GM12878 (cell line): Measurements from ENCODE around the gene FLVCR1. TPM values are rescaled to one million over a fixed set of nuclear protein-coding genes. Genes with fewer than 3 reads are reported as not detected.

Experiments used
- ATAC-seq: fragments of 200-7000 bp; cut with Tn5 transposase; 3 replicates; pipeline ENCODE4 v1.9.1; 2020; ENCODE audit warnings: mild to moderate bottlenecking, moderate library complexity
- BruUV-seq: library from RNA; stranded (reverse); fragments of 400-500 nt; replicated peaks from 2 replicates; lab custom pipeline; 2021; lab: Mats Ljungman, UMichigan
- CTCF ChIA-PET: fragments of 300-600 bp; sonication (Branson Sonifier 250); formaldehyde crosslinking; extraction: SDS; loops from one replicate; lab custom pipeline; 2021; ENCODE audit warnings: inconsistent platforms; lab: Yijun Ruan, JAX
- POLR2A ChIA-PET: fragments of 350-600 bp; formaldehyde crosslinking; extraction: SDS; loops from one replicate; lab custom pipeline; 2021; ENCODE audit warnings: inconsistent platforms; lab: Charles Lee
- RAD21 ChIA-PET: fragments of 300-600 bp; sonication (Branson Sonifier 250); formaldehyde crosslinking; loops from one replicate; lab custom pipeline; 2023; ENCODE audit warnings: antibody characterized with exemption; ENCODE audit not compliant: unreplicated experiment; lab: Charles Lee
- SMC1A ChIA-PET: fragments of 300-600 bp; sonication (Branson Sonifier 250); formaldehyde crosslinking; loops from one replicate; lab custom pipeline; 2023; ENCODE audit not compliant: unreplicated experiment, uncharacterized antibody; lab: Charles Lee
- DNase-seq: peaks from one replicate; pipeline ENCODE4 v3.0.0-alpha.2; 2011; ENCODE audit warnings: low read depth, low spot score
- FAIRE-seq: peaks from 3 replicates; lab custom pipeline; 2011; peaks lifted over from hg19 to GRCh38; lab: Jason Lieb, UNC
- H2AFZ ChIP-seq: 2 replicates; pipeline ENCODE4 v1.6.0; 2011; ENCODE audit warnings: low read depth, low read length, control low read depth; ENCODE audit not compliant: control insufficient read depth
- H3K27ac ChIP-seq: 2 replicates; pipeline ENCODE4 v1.5.1; 2011; ENCODE audit warnings: control low read depth; ENCODE audit not compliant: control insufficient read depth, insufficient read depth
- H3K27me3 ChIP-seq, 2 experiments: replicated peaks in 1 of 2; 2 replicates each; pipeline versions ENCODE4 v1.6.0 to v1.6.1; 2011; ENCODE audit warnings: low read length in 1 of 2; ENCODE audit not compliant: control insufficient read depth in 2 of 2, insufficient read depth in 2 of 2
- H3K36me3 ChIP-seq, 2 experiments: 2 replicates each; pipeline ENCODE4 v1.5.1; 2011; ENCODE audit warnings: low read length in 1 of 2; ENCODE audit not compliant: control insufficient read depth in 2 of 2, insufficient read depth in 2 of 2
- H3K4me1 ChIP-seq: 2 replicates; pipeline ENCODE4 v1.6.1; 2011; ENCODE audit warnings: mild to moderate bottlenecking, low read length, moderate library complexity, mixed read lengths; ENCODE audit not compliant: control insufficient read depth, insufficient read depth
- H3K4me2 ChIP-seq: 2 replicates; pipeline ENCODE4 v1.6.0; 2011; ENCODE audit warnings: control low read depth; ENCODE audit not compliant: control insufficient read depth, insufficient read depth
- H3K4me3 ChIP-seq: fragments of 200-600 bp; sonication (generic); 2 replicates; pipeline ENCODE4 v1.5.1; 2016
- H3K79me2 ChIP-seq: 2 replicates; pipeline ENCODE4 v1.6.0; 2011; ENCODE audit warnings: low read length; ENCODE audit not compliant: control insufficient read depth, insufficient read depth
- H3K9ac ChIP-seq: 2 replicates; pipeline ENCODE4 v1.8.0; 2011; ENCODE audit warnings: low read length, control low read depth, mixed read lengths; ENCODE audit not compliant: control insufficient read depth, insufficient read depth
- H3K9me3 ChIP-seq: replicated peaks from 3 replicates; pipeline ENCODE4 v1.5.1; 2011; ENCODE audit warnings: mild to moderate bottlenecking, low read length; ENCODE audit not compliant: control insufficient read depth, insufficient read depth
- H4K20me1 ChIP-seq: 2 replicates; pipeline ENCODE4 v1.6.0; 2011; ENCODE audit not compliant: control insufficient read depth, insufficient read depth
- ETV6 ChIP-seq, 2 experiments: fragments of 450-650 bp in 1 of 2; IDR thresholded peaks in 1 of 2; conservative IDR thresholded peaks in 1 of 2; 2 replicates each; pipeline ENCODE4 v1.6.1; 2014; ENCODE audit warnings: antibody characterized with exemption in 1 of 2, borderline replicate concordance in 1 of 2, low read depth in 1 of 2, mild to moderate bottlenecking in 1 of 2, moderate library complexity in 1 of 2
- NFYB ChIP-seq: IDR thresholded peaks from 2 replicates; pipeline ENCODE4 v1.6.1; 2011; ENCODE audit warnings: low read depth, mild to moderate bottlenecking, low read length, improper control_type of control experiment, moderate library complexity; ENCODE audit not compliant: insufficient read depth
- NR2C2 ChIP-seq: IDR thresholded peaks from 2 replicates; pipeline ENCODE4 v1.6.1; 2011; ENCODE audit warnings: borderline replicate concordance, low read depth; ENCODE audit not compliant: control insufficient read depth, insufficient read length
- POLR2AphosphoS2 ChIP-seq: IDR thresholded peaks from 2 replicates; pipeline ENCODE4 v1.6.1; 2011; ENCODE audit warnings: low read depth, mild to moderate bottlenecking, low read length, improper control_type of control experiment, moderate library complexity
- SREBF1 ChIP-seq: IDR thresholded peaks from 2 replicates; pipeline ENCODE4 v1.6.1; 2012; ENCODE audit warnings: mild to moderate bottlenecking, low read length
- ZNF207 ChIP-seq: fragments of 450-650 bp; IDR thresholded peaks from 2 replicates; pipeline ENCODE4 v1.6.1; 2014; ENCODE audit warnings: antibody characterized with exemption, mild to moderate bottlenecking, borderline replicate concordance
- WGBS: methylation state at CpG from one replicate; pipeline ENCODE4 v1.1.6; 2016; ENCODE audit warnings: low lambda C conversion rate; ENCODE audit not compliant: insufficient replicate concordance, insufficient coverage; ENCODE audit errors: missing lambda C conversion rate; 5-methylcytosine and 5-hydroxymethylcytosine counted together
- in situ Hi-C: fragments of 300-500 bp; cut with MboI; formaldehyde crosslinking; loops from 9 replicates; pipeline ENCODE4 v1.14.3; 2018; ENCODE audit warnings: mixed read lengths
- intact Hi-C: fragments of 100-400 bp; cut with micrococcal nuclease; formaldehyde crosslinking; loops from one replicate; pipeline ENCODE4 v1.14.2; 2022; ENCODE audit not compliant: unreplicated experiment
- polyA plus RNA-seq, 11 experiments: library from polyadenylated mRNA; depleted of rRNA in 4 of 11; unstranded in 6 of 11; stranded (reverse) in 5 of 11; fragments of >200 nt; fragmentation: Nextera tagmentation in 4 of 11; fragmentation: Illumina TruSeq in 1 of 11; extraction: Ambion mirVana in 4 of 11; extraction: Trizol in 1 of 11; gene quantifications; 1 replicate in 1 of 11; 2 replicates in 10 of 11; pipeline versions ENCODE4 v1.2.1 to v1.2.3, GENCODE V29; 2011 to 2016; ENCODE audit warnings: inconsistent platforms in 2 of 11, missing spikeins in 2 of 11, low read depth in 1 of 11
- total RNA-seq, 4 experiments: library from RNA; depleted of rRNA in 3 of 4; stranded (reverse); fragments of >200 nt in 3 of 4; fragmentation: Illumina TruSeq in 1 of 4; extraction: Trizol in 1 of 4; gene quantifications; 2 replicates each; pipeline versions ENCODE4 v1.2.1 to v1.2.3, GENCODE V29; 2013 to 2021
- TF ChIP-seq, protein P1 (sequence below): IDR thresholded peaks from 2 replicates; pipeline ENCODE4 v1.6.1; 2012; ENCODE audit warnings: mild to moderate bottlenecking, low read depth, low read length
- TF ChIP-seq, protein P2 (sequence below): fragments of 450-650 bp; IDR thresholded peaks from 2 replicates; pipeline ENCODE4 v1.6.1; 2017; ENCODE audit warnings: antibody characterized with exemption, mild to moderate bottlenecking, moderate library complexity
- TF ChIP-seq, protein P3 (sequence below): IDR thresholded peaks from 2 replicates; pipeline ENCODE4 v1.6.1; 2011; ENCODE audit warnings: borderline replicate concordance, low read depth, mild to moderate bottlenecking, moderate library complexity, mixed read lengths, low read length; ENCODE audit not compliant: insufficient read depth; ENCODE audit errors: extremely low read length
- TF ChIP-seq, protein P4 (sequence below): fragments of 450-650 bp; formaldehyde crosslinking; IDR thresholded peaks from 2 replicates; pipeline ENCODE4 v1.4.0; 2020; ENCODE audit warnings: mild to moderate bottlenecking, moderate library complexity

The FLVCR1 gene
- total and polyA plus RNA-seq, 10 of the 15 experiments (the other 5 are each of a cell fraction or from before 2014, with no cell fraction given) = 7.1 to 25.2 (median 17.6) TPM

DNA sequence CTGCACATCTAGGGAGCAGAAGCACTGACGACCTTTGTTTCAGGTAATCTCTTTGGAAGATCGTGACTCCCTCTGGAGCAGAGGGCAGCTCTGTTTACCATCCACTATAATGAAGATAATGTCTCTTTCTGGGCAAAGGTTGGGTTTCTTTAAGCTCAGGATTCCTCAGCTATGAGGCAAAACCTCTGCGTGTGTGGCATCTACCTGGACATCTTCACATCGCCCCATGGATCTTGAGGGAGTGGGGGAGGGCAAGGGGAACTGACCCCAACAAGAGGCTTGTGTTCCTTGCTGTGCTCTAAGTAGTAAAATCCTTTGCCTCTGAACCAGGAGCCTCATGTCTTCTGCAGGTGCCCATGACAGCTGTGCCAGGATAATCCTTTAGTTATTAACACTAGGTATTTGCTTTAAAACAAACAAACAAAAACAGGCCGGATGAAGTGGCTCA, 30.2 kb upstream of the FLVCR1 start:
- ChIA-PET RAD21 (interaction anchor here (0.7 to 1.2 kb wide), 2 partner anchors 167 to 168 kb away, joined by 3 to 4 read pairs; no protein-coding TSS in a partner anchor), SMC1A (interaction anchor here (1.3 to 1.7 kb wide), 2 partner anchors 11 to 13 kb away, joined by 3 to 5 read pairs; no protein-coding TSS in a partner anchor), POLR2A (interaction anchor here (0.5 to 2.5 kb wide), 5 partner anchors 8 to 154 kb away, joined by 3 to 11 read pairs (median 3); partner anchors contain the start of gene FLVCR1)
- Histone ChIP-seq H3K36me3 (no peaks in the 10 kb centered on the region), H4K20me1 (no peaks in the 10 kb centered on the region), H3K4me3 (no peak overlapping the region), H3K27me3 (no peaks in the 10 kb centered on the region)
- in situ Hi-C loops = no loop called here
- ATAC-seq = no peak
- TF ChIP-seq, protein P1, sequence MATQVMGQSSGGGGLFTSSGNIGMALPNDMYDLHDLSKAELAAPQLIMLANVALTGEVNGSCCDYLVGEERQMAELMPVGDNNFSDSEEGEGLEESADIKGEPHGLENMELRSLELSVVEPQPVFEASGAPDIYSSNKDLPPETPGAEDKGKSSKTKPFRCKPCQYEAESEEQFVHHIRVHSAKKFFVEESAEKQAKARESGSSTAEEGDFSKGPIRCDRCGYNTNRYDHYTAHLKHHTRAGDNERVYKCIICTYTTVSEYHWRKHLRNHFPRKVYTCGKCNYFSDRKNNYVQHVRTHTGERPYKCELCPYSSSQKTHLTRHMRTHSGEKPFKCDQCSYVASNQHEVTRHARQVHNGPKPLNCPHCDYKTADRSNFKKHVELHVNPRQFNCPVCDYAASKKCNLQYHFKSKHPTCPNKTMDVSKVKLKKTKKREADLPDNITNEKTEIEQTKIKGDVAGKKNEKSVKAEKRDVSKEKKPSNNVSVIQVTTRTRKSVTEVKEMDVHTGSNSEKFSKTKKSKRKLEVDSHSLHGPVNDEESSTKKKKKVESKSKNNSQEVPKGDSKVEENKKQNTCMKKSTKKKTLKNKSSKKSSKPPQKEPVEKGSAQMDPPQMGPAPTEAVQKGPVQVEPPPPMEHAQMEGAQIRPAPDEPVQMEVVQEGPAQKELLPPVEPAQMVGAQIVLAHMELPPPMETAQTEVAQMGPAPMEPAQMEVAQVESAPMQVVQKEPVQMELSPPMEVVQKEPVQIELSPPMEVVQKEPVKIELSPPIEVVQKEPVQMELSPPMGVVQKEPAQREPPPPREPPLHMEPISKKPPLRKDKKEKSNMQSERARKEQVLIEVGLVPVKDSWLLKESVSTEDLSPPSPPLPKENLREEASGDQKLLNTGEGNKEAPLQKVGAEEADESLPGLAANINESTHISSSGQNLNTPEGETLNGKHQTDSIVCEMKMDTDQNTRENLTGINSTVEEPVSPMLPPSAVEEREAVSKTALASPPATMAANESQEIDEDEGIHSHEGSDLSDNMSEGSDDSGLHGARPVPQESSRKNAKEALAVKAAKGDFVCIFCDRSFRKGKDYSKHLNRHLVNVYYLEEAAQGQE = no peak
- TF ChIP-seq, protein P2, sequence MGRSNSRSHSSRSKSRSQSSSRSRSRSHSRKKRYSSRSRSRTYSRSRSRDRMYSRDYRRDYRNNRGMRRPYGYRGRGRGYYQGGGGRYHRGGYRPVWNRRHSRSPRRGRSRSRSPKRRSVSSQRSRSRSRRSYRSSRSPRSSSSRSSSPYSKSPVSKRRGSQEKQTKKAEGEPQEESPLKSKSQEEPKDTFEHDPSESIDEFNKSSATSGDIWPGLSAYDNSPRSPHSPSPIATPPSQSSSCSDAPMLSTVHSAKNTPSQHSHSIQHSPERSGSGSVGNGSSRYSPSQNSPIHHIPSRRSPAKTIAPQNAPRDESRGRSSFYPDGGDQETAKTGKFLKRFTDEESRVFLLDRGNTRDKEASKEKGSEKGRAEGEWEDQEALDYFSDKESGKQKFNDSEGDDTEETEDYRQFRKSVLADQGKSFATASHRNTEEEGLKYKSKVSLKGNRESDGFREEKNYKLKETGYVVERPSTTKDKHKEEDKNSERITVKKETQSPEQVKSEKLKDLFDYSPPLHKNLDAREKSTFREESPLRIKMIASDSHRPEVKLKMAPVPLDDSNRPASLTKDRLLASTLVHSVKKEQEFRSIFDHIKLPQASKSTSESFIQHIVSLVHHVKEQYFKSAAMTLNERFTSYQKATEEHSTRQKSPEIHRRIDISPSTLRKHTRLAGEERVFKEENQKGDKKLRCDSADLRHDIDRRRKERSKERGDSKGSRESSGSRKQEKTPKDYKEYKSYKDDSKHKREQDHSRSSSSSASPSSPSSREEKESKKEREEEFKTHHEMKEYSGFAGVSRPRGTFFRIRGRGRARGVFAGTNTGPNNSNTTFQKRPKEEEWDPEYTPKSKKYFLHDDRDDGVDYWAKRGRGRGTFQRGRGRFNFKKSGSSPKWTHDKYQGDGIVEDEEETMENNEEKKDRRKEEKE = no peak
- TF ChIP-seq ETV6 (conservative IDR thresholded peaks at IDR 0.05 in 1 of 2, IDR thresholded peaks at IDR 0.05 in 1 of 2; ENCODE audit: borderline replicate concordance in 1 of 2, low read depth in 1 of 2) = no peak
- no peak for TF ChIP-seq ZNF207
- no peak for TF ChIP-seq NR2C2
- TF ChIP-seq, protein P3, sequence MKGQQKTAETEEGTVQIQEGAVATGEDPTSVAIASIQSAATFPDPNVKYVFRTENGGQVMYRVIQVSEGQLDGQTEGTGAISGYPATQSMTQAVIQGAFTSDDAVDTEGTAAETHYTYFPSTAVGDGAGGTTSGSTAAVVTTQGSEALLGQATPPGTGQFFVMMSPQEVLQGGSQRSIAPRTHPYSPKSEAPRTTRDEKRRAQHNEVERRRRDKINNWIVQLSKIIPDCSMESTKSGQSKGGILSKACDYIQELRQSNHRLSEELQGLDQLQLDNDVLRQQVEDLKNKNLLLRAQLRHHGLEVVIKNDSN = no peak
- TF ChIP-seq, protein P4, sequence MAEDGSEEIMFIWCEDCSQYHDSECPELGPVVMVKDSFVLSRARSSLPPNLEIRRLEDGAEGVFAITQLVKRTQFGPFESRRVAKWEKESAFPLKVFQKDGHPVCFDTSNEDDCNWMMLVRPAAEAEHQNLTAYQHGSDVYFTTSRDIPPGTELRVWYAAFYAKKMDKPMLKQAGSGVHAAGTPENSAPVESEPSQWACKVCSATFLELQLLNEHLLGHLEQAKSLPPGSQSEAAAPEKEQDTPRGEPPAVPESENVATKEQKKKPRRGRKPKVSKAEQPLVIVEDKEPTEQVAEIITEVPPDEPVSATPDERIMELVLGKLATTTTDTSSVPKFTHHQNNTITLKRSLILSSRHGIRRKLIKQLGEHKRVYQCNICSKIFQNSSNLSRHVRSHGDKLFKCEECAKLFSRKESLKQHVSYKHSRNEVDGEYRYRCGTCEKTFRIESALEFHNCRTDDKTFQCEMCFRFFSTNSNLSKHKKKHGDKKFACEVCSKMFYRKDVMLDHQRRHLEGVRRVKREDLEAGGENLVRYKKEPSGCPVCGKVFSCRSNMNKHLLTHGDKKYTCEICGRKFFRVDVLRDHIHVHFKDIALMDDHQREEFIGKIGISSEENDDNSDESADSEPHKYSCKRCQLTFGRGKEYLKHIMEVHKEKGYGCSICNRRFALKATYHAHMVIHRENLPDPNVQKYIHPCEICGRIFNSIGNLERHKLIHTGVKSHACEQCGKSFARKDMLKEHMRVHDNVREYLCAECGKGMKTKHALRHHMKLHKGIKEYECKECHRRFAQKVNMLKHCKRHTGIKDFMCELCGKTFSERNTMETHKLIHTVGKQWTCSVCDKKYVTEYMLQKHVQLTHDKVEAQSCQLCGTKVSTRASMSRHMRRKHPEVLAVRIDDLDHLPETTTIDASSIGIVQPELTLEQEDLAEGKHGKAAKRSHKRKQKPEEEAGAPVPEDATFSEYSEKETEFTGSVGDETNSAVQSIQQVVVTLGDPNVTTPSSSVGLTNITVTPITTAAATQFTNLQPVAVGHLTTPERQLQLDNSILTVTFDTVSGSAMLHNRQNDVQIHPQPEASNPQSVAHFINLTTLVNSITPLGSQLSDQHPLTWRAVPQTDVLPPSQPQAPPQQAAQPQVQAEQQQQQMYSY (CRISPR knock-in tag) = no peak
- TF ChIP-seq SREBF1 = no peak
- no peak for TF ChIP-seq NFYB
- TF ChIP-seq POLR2AphosphoS2 = no peak
- TF ChIP-seq, all 136 proteins: peak for 0
- H3K4me1 ChIP-seq = peaks cover 7% of the 10 kb centered on the region
- H3K9me3 ChIP-seq = peaks cover 18% of the 10 kb centered on the region
- no peaks in the 10 kb centered on the region for H3K79me2 ChIP-seq
- H2AFZ ChIP-seq = no peak overlapping the region
- CTCF ChIA-PET = interaction anchor here (0.6 to 2.4 kb wide), 5 partner anchors 8 to 261 kb away, joined by 3 to 10 read pairs (median 4); no protein-coding TSS in a partner anchor
- DNase-seq (no peak), FAIRE-seq (no peak)
- intact Hi-C loops = no loop called here
- no peak overlapping the region for H3K9ac ChIP-seq
- 86% methylated on average over 5 of the region's 5 CpGs for WGBS
- H3K27ac ChIP-seq = no peak overlapping the region
- BruUV-seq = no TSS peak
- no peak overlapping the region for H3K4me2 ChIP-seq
